Skeletal muscle tissue (tissue), 4 donors: ENCODE data around the gene EAF1. TPM values are rescaled to one million over a fixed set of nuclear protein-coding genes. Genes with fewer than 3 reads are reported as not detected.
"Not testable (repeated sequence)": the region's sequence is repeated elsewhere in the genome, so short reads cannot be mapped to it uniquely, and the experiment has no call there.

Experiments
- H3K27ac ChIP-seq: one replicate; pipeline ENCODE4 v1.7.0; 2013; ENCODE audit warnings: mild to moderate bottlenecking, low read depth, low read length, inconsistent platforms
- H3K27me3 ChIP-seq, 3 donors: one replicate each; pipeline ENCODE4 v1.7.0; 2013; ENCODE audit warnings: low read length in 3 of 3; ENCODE audit not compliant: control insufficient read depth in 3 of 3, insufficient read depth in 3 of 3
- H3K36me3 ChIP-seq, 3 donors: one replicate each; pipeline ENCODE4 v1.7.0; 2013; ENCODE audit warnings: low read length in 3 of 3; ENCODE audit not compliant: control insufficient read depth in 3 of 3, insufficient read depth in 3 of 3
- H3K4me1 ChIP-seq, 3 donors: one replicate each; pipeline ENCODE4 v1.7.0; 2013; ENCODE audit warnings: low read length in 3 of 3, mild to moderate bottlenecking in 3 of 3; ENCODE audit not compliant: control insufficient read depth in 3 of 3, insufficient read depth in 3 of 3
- H3K4me3 ChIP-seq, 3 donors: one replicate each; pipeline ENCODE4 v1.7.0; 2013; ENCODE audit warnings: low read length in 3 of 3
- H3K9ac ChIP-seq, 3 donors: one replicate each; pipeline ENCODE4 v1.7.0; 2013; ENCODE audit warnings: low read length in 3 of 3, mild to moderate bottlenecking in 3 of 3, moderate library complexity in 2 of 3, low read depth in 1 of 3
- H3K9me3 ChIP-seq, 3 donors: one replicate each; pipeline ENCODE4 v1.7.0; 2013; ENCODE audit warnings: low read length in 3 of 3; ENCODE audit not compliant: control insufficient read depth in 3 of 3
- total RNA-seq: library from RNA; depleted of rRNA; stranded (reverse); fragments of >200 nt; gene quantifications from one replicate; pipeline ENCODE4 v1.2.3, GENCODE V29; 2014
- donor health status: Osteomylitis.

EAF1 gene
- total RNA-seq, 1 donor from 2014 or later, result 7.3 TPM

DNA sequence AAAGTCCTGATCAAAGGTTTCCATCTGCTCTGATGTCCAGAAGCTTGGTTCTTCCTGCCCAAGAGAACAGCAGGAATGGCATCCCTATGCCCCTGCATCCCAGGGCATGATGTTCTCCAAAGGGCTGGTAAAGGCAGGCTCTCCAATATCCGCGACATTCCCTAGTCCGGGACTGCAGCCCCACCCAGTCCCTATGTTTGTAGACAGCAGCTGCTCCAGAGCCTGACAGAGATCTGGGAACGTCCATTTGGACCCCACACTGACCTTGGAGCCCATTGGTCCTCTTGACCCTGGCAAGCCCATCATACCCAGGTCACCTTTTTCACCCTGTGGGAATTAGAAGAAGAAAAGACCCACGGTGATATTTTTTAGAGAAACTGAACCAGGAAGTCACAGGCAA is 47.8 kb downstream of the EAF1 start:
- Histone ChIP-seq H3K9me3 (no peaks in the 10 kb centered on the region), H3K27ac (no peak overlapping the region), H3K4me1 (peaks cover 25 to 29% (median 25%) of the 10 kb centered on the region in 3 donors), H3K4me3 (no peak overlapping the region), H3K9ac (no peak overlapping the region), H3K27me3 (no peaks in the 10 kb centered on the region), H3K36me3 (peaks cover 3 to 18% (median 14%) of the 10 kb centered on the region in 3 donors)

- Histone ChIP-seq H3K4me1 (peaks cover 25 to 29% (median 25%) of the 10 kb centered on the region in 3 donors), H3K4me3 (no peak overlapping the region), H3K9ac (no peak overlapping the region), H3K36me3 (peaks cover 3 to 18% (median 14%) of the 10 kb centered on the region in 3 donors), H3K27me3 (no peaks in the 10 kb centered on the region), H3K27ac (peak overlapping the region; percentile 5), H3K9me3 (no peaks in the 10 kb centered on the region)
These were observed 49.0 kb downstream of the EAF1 start for GRCh38 chr3:15476378-15476777.

DNA sequence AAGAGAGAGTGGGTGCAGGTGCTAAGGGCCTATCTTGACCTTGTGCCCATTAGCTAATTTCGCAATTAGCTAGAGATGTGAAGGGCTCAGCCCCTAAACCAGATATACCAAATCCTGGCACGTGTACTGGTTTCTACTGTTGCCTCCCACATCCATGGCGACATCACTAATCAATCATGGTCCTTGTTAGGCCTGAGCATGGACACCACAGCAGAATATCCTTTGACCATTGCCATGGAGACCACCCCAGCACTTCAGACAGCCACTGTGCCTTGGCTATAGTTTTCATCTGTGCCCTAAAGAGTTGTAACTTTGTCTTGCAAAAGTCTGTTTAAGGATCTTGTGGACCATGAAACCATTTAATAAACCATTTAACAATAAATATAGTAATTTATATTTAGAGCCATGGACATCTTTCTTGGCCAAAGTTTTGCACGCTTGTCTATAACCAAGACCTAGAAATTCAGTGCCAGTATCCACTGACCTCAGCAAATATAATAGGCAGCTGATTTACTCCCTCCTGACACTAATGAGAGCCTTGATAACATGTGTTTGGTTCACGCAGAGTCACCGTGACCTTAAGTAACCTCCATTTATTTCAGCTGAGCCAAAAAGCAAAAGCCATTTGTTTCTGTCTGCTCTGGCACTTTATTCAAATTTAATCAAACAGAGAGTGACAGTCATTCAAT is 50.7 kb downstream of the EAF1 start:
- no peak overlapping the region for H3K4me3 ChIP-seq
- H3K27me3 ChIP-seq, result no peaks in the 10 kb centered on the region
- no peak overlapping the region for H3K9ac ChIP-seq
- H3K4me1 ChIP-seq, result peaks cover 25 to 29% (median 25%) of the 10 kb centered on the region in 3 donors
- H3K36me3 ChIP-seq, result peaks cover 3 to 18% (median 14%) of the 10 kb centered on the region in 3 donors
- H3K27ac ChIP-seq, result peak overlapping the region; percentile 54
- no peaks in the 10 kb centered on the region for H3K9me3 ChIP-seq

DNA sequence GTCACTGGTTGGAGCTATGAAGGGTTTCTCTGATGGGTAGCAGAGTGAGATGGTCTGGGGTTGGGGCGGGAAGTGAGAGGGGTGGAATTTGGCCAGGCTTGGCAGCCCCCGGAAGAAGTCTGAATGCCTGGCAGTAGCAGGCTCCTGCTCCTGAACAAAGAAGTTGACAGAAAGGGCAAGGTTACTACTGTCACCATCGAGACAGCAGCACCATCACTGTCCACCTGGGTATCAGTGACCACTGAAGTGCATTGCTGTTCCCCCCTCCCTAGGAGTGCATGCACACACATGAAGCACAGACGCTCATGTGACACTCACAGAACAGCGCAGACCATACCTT is 51.2 kb downstream of the EAF1 start:
- Histone ChIP-seq H3K9me3 (no peaks in the 10 kb centered on the region), H3K27me3 (no peaks in the 10 kb centered on the region), H3K4me3 (peak overlapping the region in 1 of 3 donors; percentile 37), H3K9ac (peak overlapping the region in 1 of 3 donors; percentile 18), H3K36me3 (peaks cover 3 to 15% (median 11%) of the 10 kb centered on the region in 3 donors), H3K4me1 (peaks cover 25 to 29% (median 25%) of the 10 kb centered on the region in 3 donors), H3K27ac (peak overlapping the region; percentile 31)

- Histone ChIP-seq H3K36me3 (peaks cover 0 to 10% (median 7%) of the 10 kb centered on the region in 3 donors), H3K4me3 (no peak overlapping the region), H3K9ac (no peak overlapping the region), H3K27ac (no peak overlapping the region), H3K4me1 (peaks cover 25 to 29% (median 25%) of the 10 kb centered on the region in 3 donors), H3K9me3 (no peaks in the 10 kb centered on the region), H3K27me3 (no peaks in the 10 kb centered on the region)
These were observed 52.2 kb downstream of the EAF1 start for GRCh38 chr3:15479400-15480224.

DNA sequence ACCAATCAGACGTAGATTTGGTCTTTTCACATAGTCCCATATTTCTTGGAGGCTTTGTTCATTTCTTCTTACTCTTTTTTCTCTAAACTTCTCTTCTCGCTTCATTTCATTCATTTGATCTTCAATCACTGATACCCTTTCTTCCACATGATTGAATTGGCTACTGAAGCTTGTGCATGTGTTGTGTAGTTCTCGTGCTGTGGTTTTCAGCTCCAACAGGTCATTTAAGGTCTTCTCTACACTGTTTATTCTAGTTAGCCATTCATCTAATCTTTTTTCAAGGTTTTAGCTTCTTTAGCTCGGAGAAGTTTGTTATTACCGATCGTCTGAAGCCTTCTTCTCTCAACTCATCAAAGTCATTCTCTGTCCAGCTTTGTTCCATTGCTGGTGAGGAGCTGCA is 57.2 kb downstream of the EAF1 start:
- not testable (repeated sequence) for H3K4me1 ChIP-seq, H3K27me3 ChIP-seq, H3K9me3 ChIP-seq, H3K9ac ChIP-seq, H3K4me3 ChIP-seq, H3K27ac ChIP-seq
- H3K36me3 ChIP-seq, result peaks cover 19 to 27% (median 19%) of the 10 kb centered on the region in 3 donors

GRCh38 chr3:15486020-15486419 is 58.6 kb downstream of the EAF1 start:
- H3K9ac ChIP-seq, result no peak overlapping the region
- H3K27ac ChIP-seq, result no peak overlapping the region
- H3K9me3 ChIP-seq, result no peaks in the 10 kb centered on the region
- H3K36me3 ChIP-seq, result peaks cover 19 to 27% (median 19%) of the 10 kb centered on the region in 3 donors
- H3K4me3 ChIP-seq, result no peak overlapping the region
- no peaks in the 10 kb centered on the region for H3K27me3 ChIP-seq
- no peaks in the 10 kb centered on the region for H3K4me1 ChIP-seq

- Histone ChIP-seq H3K9me3 (no peaks in the 10 kb centered on the region), H3K9ac (no peak overlapping the region), H3K27ac (no peak overlapping the region)
These were observed 59.6 kb downstream of the EAF1 start for GRCh38 chr3:15486979-15487378.

DNA sequence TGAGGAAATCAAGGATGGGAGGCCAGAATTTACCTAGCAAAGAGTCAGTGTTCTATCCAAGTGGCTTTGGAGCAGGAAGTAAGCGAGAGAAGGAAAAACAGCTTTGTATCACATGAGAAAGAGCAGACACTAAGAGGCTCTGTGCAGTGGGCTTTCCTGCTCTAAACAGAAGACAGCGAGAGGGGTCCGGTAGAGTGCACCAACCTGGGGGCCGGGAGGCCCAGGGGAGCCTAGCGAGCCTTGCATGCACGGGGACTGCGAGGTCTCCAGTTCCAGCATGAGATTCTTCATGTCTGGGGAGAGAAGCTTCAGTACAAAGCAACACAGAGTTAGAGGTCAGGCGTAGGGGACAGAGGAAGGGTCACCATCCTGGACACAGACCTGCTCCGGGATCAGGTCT is 60.6 kb downstream of the EAF1 start:
- H3K9me3 ChIP-seq, result no peaks in the 10 kb centered on the region

More at GRCh38 chr3:15486979-15487378, 59.6 kb downstream of the EAF1 start:
- Histone ChIP-seq H3K36me3 (peaks cover 19 to 27% (median 19%) of the 10 kb centered on the region in 3 donors), H3K4me1 (no peaks in the 10 kb centered on the region), H3K4me3 (no peak overlapping the region), H3K27me3 (no peaks in the 10 kb centered on the region)

GRCh38 chr3:15490158-15490557 is 62.8 kb downstream of the EAF1 start:
- H3K9me3 ChIP-seq, result no peaks in the 10 kb centered on the region
- H3K36me3 ChIP-seq, result peaks cover 19 to 27% (median 19%) of the 10 kb centered on the region in 3 donors
- H3K4me1 ChIP-seq, result peaks cover 12 to 17% (median 17%) of the 10 kb centered on the region in 3 donors
- H3K27me3 ChIP-seq, result no peaks in the 10 kb centered on the region
- no peak overlapping the region for H3K9ac ChIP-seq
- H3K4me3 ChIP-seq, result no peak overlapping the region
- no peak overlapping the region for H3K27ac ChIP-seq

More for the DNA sequence above, 60.6 kb downstream of the EAF1 start:
- peaks cover 0 to 2% (median 0%) of the 10 kb centered on the region in 3 donors for H3K4me1 ChIP-seq
- no peak overlapping the region for H3K27ac ChIP-seq
- no peaks in the 10 kb centered on the region for H3K27me3 ChIP-seq
- H3K36me3 ChIP-seq, result peaks cover 19 to 27% (median 19%) of the 10 kb centered on the region in 3 donors
- no peak overlapping the region for H3K9ac ChIP-seq
- no peak overlapping the region for H3K4me3 ChIP-seq
